K562 (cell line): ENCODE data around the gene COL26A1.
"Not testable (repeated sequence)": the region's sequence is repeated elsewhere in the genome, so short reads cannot be mapped to it uniquely, and the experiment has no call there.

Source experiments
- CTCF ChIP-seq, 3 experiments: IDR thresholded peaks in 2 of 3; conservative IDR thresholded peaks in 1 of 3; 2 replicates each; pipeline ENCODE4 v1.5.1; 2011 to 2012; ENCODE audit warnings: low read length in 3 of 3, mild to moderate bottlenecking in 3 of 3, control low read depth in 2 of 3, improper control_type of control experiment in 1 of 3, inconsistent platforms in 1 of 3, low read depth in 1 of 3, mixed read lengths in 1 of 3, moderate library complexity in 1 of 3; ENCODE audit not compliant: insufficient read depth in 2 of 3
- ZBTB34 ChIP-seq: fragments of 250-450 bp; sonication (Bioruptor Pico); IDR thresholded peaks from 2 replicates; pipeline ENCODE4 v1.8.0; 2021; ENCODE audit warnings: mild to moderate bottlenecking, moderate library complexity

GRCh38 chr7:101348456-101349067, 14.1 kb upstream of the COL26A1 start:
- not testable (repeated sequence) for TF ChIP-seq ZBTB34 (CRISPR knock-in tag); CTCF (IDR thresholded peaks at IDR 0.05 in 2 of 3, conservative IDR thresholded peaks at IDR 0.05 in 1 of 3; ENCODE audit: insufficient read depth in 2 of 3, low read depth in 1 of 3, low read length in 3 of 3)
